Cardiac atrium fibroblast (primary cell): ENCODE data around the gene TRAPPC8. TPM values are rescaled to one million over a fixed set of nuclear protein-coding genes. Genes with fewer than 3 reads are reported as not detected.

Source experiments
- total RNA-seq: library from RNA; depleted of rRNA; stranded (reverse); fragments of >200 nt; gene quantifications from 2 replicates; pipeline ENCODE4 v1.2.3, GENCODE V29; 2015

The TRAPPC8 gene
- 18.6 and 22.7 TPM in 2 replicates for total RNA-seq

GRCh38 chr18:31942999-31943877 is at the start of gene TRAPPC8:
TSS of gene TRAPPC8 (minus strand) at chr18:31943128. CDS start at chr18:31942764, 364 bp downstream.

Other genes with a start within 250 kb of the TRAPPC8 start
- not detected in 2 replicates for gene SLC25A52, start 182.2 kb downstream of the TRAPPC8 start, total RNA-seq
- gene RNF125, start 75.7 kb upstream of the TRAPPC8 start, total RNA-seq, result 0.16 and 0.36 TPM in 2 replicates
- gene RNF138, start 148.7 kb upstream of the TRAPPC8 start, total RNA-seq, result 19.4 and 55.2 TPM in 2 replicates
- not detected in 2 replicates for gene MEP1B, start 246.9 kb upstream of the TRAPPC8 start, total RNA-seq